ENCODE results near the gene GALNT6.

The GALNT6 gene

DNA sequence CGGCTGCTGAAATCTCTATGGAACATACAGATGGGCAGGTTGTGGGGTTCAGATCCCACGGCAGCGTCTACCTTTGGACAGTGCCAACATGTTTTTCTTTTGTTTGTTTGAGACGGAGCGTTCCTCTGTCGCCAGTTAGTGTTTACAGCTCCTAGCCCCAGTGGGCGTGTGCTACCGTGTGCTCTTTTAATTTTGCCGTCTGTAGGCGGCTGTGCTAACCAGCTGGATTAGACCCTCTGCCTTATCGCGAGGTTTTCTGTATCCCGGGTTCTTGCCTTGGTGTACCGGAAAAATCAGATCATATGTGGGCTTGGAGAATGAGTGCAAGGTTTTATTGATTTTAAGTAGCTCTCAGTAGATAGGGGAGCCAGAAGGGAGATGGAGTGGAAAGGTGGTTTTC, 9.8 kb upstream of the GALNT6 start:
- DNase-seq (ENCODE audit: extremely low read depth, low read depth), result no peak
- TF ChIP-seq, protein P1, sequence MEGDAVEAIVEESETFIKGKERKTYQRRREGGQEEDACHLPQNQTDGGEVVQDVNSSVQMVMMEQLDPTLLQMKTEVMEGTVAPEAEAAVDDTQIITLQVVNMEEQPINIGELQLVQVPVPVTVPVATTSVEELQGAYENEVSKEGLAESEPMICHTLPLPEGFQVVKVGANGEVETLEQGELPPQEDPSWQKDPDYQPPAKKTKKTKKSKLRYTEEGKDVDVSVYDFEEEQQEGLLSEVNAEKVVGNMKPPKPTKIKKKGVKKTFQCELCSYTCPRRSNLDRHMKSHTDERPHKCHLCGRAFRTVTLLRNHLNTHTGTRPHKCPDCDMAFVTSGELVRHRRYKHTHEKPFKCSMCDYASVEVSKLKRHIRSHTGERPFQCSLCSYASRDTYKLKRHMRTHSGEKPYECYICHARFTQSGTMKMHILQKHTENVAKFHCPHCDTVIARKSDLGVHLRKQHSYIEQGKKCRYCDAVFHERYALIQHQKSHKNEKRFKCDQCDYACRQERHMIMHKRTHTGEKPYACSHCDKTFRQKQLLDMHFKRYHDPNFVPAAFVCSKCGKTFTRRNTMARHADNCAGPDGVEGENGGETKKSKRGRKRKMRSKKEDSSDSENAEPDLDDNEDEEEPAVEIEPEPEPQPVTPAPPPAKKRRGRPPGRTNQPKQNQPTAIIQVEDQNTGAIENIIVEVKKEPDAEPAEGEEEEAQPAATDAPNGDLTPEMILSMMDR (IDR thresholded peaks at IDR 0.05; ENCODE audit: low read depth, low read length), result no peak

DNA sequence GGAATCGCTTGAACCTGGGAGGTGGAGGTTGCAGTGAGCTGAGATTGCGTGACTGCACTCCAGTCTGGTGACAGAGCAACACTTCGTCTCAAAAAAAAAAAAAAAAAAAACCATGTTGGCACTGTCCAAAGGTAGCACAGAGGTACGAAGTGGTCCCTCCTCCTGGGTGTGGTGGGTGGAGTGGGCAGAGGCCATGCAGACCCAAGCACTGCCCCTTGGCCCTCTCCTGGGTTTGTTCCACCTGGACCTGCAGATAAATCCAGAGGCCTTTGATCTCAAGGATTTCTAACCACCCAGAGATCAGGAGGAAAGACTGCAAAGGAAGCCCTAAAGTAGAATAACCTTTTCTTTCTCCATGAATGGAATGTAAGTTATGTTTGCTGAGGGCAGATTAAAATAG, 8.7 kb upstream of the GALNT6 start:
- DNase-seq (ENCODE audit: extremely low read depth, low read depth), result no peak
- TF ChIP-seq, protein P1 (IDR thresholded peaks at IDR 0.05; ENCODE audit: low read depth, low read length), result no peak

DNA sequence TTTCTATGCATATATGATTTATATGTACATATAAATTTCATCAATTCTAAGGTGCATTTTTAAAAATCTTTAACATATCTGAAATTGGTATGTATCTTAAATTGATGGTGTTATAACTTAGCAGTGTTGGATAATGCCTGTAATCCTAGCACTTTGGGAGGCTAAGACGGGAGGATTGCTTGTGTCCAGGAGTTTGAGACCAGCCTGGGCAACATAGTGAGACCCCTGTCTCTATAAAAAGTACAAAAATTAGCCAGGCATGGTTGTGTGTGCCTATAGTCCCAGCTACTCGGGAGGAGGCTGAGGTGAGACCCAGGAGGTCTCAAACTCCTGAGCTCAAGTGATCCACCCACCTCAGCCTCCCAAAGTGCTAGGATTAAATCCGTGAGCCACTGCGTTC, 6.5 kb upstream of the GALNT6 start:
- DNase-seq (ENCODE audit: extremely low read depth, low read depth), result no peak
- TF ChIP-seq, protein P1 (IDR thresholded peaks at IDR 0.05; ENCODE audit: low read depth, low read length), result no peak

DNA sequence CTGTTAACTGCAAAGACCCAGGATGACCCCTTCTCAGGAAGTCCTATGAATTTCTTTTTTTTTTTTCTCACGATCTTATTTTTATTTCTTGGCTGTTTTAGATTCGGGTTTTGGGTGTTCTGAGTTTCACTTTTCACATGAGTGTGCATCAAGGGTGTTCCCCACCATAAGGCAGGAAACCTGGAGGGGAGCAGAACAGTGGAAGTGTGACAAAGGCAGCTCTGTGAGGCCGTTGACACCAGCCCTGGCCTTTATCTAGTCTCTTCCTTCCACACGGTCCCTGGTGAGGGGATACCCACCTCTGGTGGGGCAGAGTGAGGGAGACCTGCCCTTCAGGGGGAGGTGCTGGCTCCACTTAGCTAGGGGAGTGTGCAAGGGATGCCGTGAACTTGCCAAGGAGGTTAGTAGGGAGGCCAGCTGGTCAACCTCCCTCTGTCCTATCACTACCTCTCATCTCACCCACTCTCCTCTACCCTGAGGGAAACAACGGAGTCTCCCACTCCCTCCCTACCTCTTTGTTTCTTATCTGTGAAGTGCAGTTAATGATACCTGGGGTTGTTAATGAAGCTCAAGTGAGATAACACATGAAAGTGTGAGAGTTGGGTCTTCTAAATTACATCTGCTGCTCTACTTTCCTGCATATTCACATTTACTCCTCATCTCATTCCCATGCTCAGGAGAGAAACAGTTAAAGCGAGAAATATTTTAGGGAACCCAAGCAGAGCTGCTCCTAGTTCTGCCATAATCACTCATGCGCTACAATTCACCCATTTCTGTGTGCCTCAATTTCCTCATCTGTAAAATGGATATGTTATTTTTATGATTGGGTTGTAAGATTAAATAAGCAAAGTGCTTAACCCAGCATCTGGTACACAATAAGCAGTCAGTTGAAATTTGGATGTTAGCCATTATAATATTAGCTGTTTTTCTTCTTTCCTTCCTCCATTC, 4.4 kb upstream of the GALNT6 start:
- no peak for DNase-seq (ENCODE audit: extremely low read depth, low read depth)
- TF ChIP-seq, protein P1 (IDR thresholded peaks at IDR 0.05; ENCODE audit: low read depth, low read length), result no peak

DNA sequence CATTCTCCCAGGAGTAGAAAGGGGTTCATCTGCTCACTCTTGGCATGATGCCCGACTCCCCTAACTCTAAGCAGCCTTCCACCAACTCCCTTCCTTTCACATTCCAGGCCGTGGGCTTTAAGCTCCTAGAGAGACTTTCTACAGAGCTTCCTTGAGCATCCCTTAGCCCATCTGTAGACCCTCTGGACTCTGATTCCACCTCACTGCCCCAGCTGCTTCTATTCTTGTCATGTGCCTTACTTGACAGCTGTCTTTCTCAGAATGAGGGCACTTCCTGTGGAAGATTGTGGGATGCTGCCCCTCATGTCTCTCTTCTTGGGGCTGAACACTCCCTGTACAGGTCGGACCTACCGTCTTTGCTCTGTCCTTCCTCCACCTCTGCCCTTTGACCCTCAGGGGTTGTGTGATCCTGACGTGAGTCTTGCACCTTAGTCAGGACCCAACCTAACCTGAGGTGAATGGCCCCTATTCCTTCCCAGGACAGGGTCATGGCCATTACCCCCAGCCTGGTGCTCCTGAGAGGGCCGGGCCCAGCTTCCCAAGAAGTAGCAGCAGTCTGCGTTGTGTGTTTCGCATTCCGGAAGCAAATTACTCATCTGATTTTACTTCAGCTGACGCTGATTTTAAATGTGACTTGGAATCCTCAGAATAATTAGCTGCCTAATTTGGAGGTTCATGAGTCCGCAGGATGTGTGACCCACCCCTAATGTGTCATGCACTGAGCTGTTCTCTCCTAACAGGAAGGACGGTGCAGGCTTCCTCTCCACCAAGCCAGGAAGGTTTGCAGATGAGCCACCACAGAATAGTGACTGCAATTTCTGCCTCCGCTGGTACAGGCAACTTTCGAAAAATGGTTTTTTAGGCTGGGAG, 2.7 kb upstream of the GALNT6 start:
- TF ChIP-seq, protein P1 (IDR thresholded peaks at IDR 0.05; ENCODE audit: low read depth, low read length), result no peak
- peak; percentile 64 for DNase-seq (ENCODE audit: extremely low read depth, low read depth)

DNA sequence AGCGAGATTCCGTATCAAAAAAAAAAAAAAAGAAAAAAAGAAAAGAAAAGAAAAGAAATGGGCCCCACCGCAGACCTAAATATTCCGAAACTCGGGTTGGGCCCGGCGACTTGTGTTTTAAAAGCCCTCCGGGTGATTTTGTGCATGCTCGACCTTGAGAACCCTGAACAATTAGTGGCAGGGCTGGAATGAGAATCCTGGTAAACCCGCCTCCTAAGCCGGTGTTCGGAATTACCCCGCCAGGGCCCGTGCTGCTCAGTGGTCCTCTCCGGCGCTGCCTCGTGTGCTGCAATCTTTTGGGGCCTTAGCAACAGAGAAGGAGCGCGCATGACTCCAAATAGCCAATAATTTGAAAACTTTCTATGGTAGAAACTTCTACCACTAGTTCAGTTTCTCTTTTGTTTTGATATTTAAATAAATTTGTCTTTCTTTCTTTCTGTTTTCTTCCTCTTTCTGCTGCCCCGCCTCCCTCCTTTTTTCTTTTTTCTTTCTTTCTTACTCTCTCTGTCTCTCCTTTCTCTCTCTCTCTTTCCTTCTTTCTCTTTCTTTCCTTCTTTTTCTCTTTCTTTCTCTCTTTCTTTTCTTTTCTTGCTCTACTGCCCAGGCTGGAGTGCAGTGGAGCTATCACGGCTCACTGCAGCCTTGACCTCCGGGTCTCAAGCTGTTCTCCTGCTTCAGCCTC, 1.5 kb upstream of the GALNT6 start:
- no peak for DNase-seq (ENCODE audit: extremely low read depth, low read depth)
- TF ChIP-seq, protein P1 (IDR thresholded peaks at IDR 0.05; ENCODE audit: low read depth, low read length), result no peak
